ENCODE results near the gene ADAM10.

Gene ADAM10

DNA sequence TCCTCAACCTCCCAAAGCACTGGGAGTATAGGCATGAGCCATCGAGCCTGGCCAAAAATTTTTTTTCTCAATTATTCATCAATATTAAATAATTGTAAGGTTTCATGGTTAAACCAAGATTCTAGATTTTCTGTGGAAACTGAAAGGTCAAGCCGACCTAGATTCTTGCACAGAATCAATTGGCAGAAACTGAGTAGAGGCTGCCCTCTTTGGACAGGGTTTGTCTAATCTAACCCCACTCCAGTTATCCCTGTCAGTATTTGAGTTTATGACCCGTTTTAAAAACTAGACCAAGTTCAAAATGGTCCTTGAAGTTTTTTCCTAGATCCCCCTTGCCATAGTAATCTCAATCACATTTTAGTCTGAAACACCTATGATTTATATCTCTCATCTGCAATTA lies 8.6 kb upstream of the ADAM10 start:
- no peak for DNase-seq (ENCODE audit: low spot score)

DNA sequence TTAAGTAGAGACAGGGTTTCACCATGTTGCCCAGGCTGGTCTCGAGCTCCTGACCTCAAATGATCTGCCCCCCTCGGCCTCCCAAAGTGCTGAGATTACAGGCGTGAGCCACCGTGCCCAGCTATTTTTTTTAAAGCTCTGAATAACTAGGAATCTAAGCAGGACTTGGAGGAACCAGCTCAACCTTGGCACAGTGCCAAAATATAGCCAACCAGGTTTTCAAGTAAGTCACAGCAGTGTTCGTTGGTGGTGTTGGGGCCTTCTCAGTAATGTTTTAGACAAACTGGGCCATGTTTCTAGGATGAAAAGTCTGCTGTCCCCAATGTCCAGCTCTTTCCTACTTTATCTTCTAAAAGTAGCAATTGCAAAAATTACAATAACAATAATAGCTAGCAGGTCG lies 6.4 kb upstream of the ADAM10 start:
- no peak for DNase-seq (ENCODE audit: low spot score)

DNA sequence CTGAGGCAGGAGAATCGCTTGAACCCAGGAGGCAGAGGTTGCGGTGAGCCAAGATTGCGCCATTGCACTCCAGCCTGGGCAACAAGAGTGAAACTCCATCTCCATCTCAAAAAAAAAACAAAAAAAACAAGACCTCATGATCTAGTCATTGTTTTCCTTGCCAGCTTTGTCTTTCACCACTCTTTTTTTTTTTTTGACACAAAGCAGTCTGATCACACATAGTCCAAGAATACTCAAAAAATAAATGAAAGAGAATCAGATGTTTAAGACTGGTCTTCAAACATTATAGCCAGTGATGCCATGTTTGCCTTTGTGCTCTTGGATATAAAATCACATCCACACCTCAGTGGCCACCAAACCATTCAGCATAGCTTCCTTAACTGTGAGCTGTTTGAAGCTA lies 5.8 kb upstream of the ADAM10 start:
- no peak for DNase-seq (ENCODE audit: low spot score)

DNA sequence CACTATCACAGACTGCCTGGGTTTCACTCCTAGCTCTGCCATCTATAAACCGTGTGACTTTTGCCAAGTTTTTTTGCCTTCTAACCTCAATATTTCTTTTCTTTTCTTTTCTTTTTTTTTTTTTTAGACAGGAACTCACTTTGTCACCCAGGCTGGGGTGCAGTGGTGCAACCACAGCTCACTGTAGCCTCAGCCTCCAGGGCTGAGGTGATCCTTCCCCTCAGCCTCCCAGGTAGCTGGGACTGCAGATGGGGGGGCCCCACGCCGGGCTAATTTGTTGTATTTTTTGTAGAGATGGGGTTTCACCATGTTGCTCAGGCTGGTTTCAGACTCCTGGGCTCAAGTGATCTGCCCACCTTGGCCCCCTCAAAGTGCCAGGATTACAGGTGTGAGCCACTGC lies 3.2 kb upstream of the ADAM10 start:
- no peak for DNase-seq (ENCODE audit: low spot score)

GRCh38 chr15:58748852-58749531 lies 515 bp downstream of the ADAM10 start:
- no peak for DNase-seq (ENCODE audit: low spot score)

GRCh38 chr15:58748040-58748851 lies 1.3 kb downstream of the ADAM10 start:
- no peak for DNase-seq (ENCODE audit: low spot score)

DNA sequence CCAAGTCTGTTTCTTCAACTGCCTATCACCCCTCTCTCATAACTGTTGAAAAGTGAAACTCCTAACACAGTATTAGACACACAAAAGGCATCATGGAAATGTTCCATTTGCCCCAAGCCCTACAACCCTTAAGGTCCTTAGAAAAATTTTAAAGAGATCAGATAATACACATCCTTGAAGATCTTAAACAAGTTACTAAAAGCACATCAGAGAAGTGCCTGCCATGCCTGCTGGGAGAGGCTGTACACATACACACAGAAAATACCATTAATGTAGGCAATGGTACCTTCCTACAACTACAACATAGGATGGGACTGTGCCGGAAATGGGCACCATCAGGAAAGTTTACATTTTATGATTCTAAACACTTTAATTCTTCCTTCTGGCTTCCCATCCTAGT lies 3.3 kb downstream of the ADAM10 start:
- no peak for DNase-seq (ENCODE audit: low spot score)

DNA sequence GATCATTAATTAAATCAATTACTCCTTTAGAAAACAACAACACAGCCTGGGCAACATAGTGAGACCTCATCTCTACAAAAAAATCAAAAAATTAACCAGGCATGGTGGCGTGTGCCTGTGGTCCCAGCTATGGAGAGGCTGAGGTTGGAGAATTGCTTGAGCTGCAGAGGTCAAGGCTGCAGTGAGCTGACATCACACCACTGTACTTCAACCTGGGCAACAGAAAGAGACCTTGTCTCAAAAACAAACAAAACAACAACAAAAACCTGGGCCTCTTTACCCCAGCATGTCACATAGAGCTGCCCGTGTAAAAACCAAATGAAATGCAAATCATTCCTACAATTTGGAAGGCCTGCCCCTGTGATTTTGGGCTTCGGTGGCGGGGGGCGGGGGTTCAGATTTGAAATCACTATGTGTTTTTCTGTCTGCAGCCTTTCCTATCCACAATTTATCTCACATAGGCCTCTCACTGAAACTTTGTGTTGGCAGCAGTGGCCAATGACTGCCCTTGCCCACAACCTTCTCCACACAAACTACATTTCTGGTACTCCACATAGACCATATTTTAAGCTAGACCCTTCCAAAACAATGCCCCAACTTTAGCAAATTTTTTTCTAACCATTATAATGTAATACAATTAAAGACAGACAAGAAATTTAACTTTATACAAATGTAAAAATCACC lies 6.5 kb downstream of the ADAM10 start:
- DNase-seq (ENCODE audit: low spot score) = no peak

GRCh38 chr15:58742022-58742813 lies 7.3 kb downstream of the ADAM10 start:
- DNase-seq (ENCODE audit: low spot score) = no peak

DNA sequence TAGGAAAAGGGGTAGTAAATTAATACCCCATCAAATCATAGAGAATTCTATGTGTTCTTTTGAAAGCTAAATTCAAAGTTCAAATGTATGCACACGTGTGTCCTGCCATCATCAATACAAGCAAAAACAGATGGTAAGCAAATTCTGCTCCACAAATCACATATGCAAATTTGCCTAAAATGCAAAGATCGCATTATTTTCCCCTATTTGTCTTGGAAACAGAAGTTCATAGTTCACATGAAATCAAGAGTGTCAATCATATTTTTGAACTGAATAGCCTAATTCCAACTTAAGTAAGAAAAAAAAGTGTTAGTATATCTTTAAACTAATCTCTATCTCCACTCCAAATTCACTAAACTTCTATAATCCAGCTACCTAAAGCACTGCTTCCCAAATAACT lies 8.5 kb downstream of the ADAM10 start:
- DNase-seq (ENCODE audit: low spot score) = no peak

- no peak for DNase-seq (ENCODE audit: low spot score)
These were observed 9.1 kb downstream of the ADAM10 start for GRCh38 chr15:58740436-58740835.

GRCh38 chr15:58738046-58738707 lies 11.3 kb downstream of the ADAM10 start:
- DNase-seq (ENCODE audit: low spot score) = no peak

DNA sequence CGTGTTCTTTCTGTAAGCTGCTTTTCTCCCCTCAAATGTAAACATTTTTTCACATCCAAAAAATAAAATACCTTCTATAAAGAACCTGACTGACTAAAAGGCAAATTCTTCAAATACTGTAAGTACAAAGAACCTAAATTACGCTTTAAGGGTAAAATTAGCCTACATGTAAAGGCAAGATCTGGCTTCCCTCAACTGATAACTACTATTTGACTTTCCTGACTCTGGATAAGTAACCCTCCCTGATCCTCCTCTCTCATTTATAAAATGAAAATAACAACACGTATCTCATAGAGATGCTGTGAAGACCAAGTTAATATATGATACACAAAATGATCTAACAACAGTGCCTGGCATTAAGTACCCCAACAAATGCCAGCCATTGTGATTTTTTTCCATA lies 12.2 kb downstream of the ADAM10 start:
- DNase-seq (ENCODE audit: low spot score) = no peak

- no peak for DNase-seq (ENCODE audit: low spot score)
These were observed 13.4 kb downstream of the ADAM10 start for GRCh38 chr15:58736018-58736643.

- DNase-seq (ENCODE audit: low spot score) = no peak
These were observed 14.6 kb downstream of the ADAM10 start for GRCh38 chr15:58734859-58735258.

DNA sequence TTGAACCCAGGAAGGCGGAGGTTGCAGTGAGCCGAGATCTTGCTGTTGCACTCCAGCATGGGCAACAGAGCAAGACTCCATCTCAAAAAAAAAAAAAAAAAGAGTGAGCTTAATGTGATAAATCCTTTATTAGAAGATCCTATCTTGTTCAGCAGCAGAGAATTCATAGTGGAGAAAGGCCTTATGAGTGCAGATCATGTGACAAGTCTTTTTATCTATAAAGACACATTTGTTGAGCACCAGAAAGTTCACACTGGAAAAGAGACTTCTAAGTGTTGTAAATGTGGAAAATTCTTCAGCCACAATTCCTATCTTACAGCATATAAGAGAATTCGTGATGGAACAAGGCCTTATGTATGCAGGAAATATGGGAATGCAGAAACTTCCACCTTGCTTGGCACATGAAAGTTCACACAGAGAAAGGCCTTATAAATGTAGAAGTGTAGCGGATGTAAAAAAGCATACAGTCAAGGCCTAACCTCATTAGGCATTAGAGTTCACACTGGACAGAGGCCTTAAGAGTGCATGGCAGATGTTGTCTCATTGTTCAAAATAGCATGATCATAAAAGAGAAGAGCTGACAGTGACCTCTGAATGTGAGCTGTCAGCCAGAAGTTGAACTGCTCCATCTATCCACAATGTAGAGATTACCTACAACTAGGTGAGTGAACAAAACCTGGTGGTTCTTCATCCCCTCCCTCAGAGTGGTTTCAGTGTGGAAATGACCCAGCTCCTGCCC lies 16.7 kb downstream of the ADAM10 start:
- DNase-seq (ENCODE audit: low spot score) = no peak

DNA sequence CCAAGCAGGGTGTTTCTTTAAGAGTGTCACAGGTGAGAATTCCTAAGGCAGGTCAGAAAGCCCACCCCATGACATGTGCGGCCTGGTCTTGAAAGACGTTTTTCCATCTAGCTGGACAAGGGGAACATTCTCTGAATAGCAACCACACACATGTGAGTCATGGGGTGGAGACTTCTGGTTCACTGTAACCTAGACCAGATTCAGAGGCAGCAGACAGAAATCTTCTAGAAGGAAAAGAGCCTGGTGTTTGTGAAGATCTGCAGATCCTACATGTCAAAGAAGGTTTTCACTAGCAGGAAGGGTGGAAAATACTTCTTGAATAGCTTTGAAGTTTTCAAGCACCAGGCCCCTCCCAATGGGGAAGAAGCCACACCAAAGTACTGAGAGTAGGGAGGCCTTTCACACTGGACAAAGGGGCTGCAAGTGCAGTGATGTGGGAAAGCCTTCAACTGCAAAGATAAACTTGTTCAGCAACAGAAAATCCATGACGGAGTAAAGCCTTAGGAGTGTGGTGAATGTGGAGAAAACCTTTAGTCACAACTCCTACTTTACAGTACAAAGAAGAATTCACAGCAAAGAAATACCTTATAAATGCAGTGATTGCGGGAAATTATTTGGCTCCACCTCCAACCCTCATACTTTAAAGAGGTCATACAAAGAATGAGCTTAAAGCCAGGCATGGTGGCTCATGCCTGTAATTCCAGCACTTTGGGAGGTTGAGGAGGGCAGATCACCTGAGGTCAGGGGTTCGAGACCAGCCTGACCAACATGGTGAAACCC lies 17.6 kb downstream of the ADAM10 start:
- DNase-seq (ENCODE audit: low spot score) = no peak

- DNase-seq (ENCODE audit: low spot score) = no peak
These were observed 22.6 kb downstream of the ADAM10 start for GRCh38 chr15:58726867-58727266.

DNA sequence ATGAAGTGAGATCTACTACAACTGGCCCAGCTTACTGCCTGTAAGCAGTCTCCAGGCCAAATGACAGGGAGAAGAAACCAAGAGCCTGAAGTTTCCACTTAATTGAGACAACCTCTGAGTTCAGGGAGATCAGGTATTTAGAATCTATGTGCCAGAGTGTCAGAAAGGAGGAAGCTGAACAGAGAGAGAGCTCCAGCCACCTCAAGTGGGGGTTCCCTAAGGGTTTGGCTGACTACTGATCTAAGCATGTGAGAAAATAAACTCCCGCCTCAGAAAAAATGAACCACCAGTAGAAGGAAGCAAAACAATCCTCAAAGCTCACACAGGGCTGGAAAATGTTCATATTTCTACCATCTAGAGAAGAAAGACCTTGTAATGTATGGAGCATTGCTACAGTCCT lies 25.0 kb downstream of the ADAM10 start:
- no peak for DNase-seq (ENCODE audit: low spot score)

- no peak for DNase-seq (ENCODE audit: low spot score)
These were observed 32.1 kb downstream of the ADAM10 start for GRCh38 chr15:58717357-58717756.
